ENCODE results near the gene AREL1.

The AREL1 gene

DNA sequence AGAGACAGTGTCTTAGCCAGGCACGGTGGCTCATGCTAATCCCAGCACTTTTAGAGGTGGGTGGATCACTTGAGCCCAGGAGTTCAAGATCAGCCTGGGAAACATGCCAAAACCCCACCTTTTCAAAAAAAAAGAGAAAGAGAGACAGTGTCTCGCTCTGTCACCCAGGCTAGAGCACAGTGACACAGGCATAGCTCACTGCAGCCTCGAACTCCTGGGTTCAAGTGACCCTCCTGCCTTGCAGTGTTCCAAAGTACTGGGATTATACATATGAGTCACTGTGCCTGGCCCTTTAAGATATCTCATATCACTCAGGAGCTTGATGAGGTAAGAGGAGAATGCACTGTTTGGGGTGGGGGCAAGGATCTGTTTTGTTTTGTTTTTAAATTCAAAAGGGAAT is 52.7 kb downstream of the AREL1 start:
- no peak for DNase-seq (ENCODE audit: low spot score)

DNA sequence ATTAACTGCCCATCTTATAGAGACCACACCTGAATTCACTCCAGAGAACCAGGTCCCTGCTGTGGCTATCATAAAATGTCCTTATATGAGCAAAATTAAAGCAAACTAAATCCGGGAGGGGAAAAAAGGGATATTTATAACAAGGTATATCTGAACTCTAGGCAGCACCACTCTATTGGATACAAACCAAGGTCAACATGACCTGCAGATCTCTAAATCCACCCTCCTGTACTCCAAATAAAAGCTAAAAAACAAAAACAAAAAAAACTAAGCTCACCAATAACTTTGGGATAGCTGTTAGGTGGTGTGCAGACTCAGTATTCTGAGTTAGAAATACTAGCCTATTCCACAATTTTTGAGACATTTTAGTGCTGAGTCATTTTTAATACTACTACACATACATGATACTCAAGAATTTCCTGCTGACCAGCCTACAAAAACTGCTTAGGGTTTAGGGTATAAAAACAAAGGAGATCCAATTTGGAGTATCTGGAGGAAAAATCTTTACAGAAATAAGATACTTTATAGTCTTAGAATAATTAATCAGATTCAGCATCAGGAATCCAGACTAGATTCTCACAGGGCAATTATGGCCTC is 54.2 kb downstream of the AREL1 start:
- DNase-seq (ENCODE audit: low spot score) = no peak

DNA sequence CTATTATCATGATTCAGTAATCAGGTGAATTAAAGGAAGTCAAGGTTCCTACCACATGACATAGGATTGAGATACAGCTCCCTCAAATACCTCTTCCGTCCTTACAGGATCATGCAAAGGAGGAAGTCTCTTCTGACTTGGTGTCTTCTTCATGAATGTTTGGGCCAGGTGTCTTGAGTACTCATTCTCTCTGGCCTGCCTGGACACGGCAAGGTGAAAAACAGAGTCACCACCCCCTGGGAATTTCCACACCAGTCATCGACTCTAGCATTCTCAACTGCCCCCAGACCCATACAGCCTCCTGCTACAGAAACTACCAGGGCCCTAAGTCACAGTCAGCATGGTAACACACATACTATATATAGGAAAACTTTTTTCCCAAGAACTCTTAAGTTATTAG is 55.9 kb downstream of the AREL1 start:
- no peak for DNase-seq (ENCODE audit: low spot score)

DNA sequence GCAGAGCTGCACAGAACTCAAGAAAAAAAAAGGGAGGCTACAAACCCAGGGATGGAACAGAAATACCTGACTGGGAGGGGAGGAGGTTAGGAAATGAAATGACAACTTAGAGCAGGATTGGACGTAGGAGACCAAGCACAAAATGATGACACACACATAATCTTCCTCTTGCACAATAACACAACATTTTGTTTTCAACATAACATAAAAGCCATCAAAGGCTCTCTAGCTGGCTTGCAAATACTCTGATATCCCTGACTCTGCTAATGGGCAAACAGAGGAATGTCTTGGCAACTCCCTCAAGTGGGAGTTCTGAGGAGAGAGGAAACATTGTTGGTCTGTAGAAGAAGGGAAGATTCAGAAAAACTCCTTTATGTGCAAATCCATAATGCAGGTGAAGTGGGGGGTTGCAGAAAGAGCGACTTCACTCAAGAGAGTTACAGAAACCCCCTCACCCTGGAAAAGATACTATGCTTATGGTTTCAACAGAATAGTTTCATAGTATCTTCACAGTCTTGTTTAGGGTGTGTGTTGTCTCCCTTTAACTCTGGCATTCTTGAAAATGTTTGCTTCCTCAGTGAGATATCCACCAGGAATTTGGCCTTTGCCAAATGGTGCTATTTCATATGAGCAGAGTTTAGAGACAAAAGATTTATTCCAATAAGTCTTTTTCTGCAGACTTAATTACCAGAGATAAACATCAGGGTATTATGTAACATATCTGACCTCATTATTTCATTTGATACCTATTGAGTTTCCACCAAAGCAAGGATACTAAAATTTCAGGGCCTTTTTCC is 57.1 kb downstream of the AREL1 start:
- no peak for DNase-seq (ENCODE audit: low spot score)

DNA sequence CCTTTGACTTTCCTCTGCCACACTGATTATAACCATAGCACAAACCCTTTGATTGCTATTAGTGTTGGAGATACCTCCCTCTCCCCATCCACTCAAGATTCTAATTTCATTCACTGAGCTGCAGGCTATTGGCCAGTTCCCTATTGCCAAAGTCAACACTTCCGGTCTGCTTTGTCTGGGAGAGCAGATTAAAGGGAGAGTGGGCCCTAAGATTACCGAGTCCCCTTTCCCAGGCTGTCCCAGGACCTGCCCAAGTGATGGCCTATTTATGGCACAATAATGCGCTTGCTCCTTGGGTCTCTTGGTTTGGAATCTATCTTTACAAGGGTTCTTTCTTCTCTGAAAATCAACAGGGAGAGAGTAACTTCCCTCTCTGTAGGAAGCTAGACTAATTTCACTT is 57.9 kb downstream of the AREL1 start:
- no peak for DNase-seq (ENCODE audit: low spot score)

DNA sequence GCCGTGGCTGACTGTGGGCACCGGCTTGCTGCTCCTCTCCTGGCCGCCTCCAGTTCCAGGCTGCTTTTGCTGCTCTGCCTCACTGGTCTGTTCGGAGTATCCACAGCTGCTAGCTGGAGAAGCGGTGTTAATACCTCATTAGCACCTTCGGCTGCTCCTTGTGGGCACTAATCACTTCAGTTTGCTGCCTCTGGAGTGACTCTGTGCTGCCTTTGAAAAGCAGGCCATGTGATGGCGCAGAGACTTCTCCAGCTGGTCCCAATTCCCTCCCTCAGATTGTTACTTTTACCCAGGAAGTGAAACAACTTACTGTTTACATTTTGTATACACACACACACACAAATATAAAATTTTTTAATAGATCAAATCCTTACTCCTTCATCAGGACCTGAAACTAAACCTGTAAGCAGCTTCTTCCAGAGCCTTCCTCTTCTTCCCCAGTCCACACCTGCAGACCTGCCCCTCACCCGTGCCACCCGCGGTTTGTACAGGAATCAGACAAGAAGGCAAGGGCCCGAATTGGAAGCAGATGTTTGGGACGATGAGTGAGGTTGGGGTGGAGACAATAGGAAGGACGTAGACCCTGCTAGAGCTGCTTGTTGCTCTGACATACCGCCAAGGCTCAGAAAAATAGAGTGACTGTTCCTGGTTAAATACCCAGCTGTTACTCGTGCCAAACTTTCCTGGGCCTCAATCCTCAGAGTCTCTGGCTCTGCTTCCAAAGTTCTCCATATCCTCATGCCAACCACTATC is 59.3 kb downstream of the AREL1 start:
- no peak for DNase-seq (ENCODE audit: low spot score)

DNA sequence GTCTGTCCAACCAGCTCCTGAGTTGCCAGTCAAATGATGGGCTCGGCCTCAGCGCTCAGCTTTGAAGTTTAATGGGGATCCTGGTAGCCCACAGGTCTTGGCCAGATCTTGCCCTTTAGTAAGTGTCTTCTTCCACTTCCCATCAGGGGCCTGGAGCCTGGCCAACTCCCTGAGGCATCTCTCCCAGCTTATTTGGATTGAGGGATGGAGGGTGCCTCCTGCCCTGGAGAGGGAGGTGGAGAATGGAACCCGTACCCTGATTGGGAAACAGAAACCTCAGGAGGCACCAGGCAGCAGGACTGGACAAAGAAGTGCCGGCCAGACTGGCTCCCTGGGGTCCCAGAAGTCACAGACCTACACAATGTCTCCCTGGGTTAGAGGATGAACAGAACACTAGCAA is 60.3 kb downstream of the AREL1 start:
- DNase-seq (ENCODE audit: low spot score) = no peak

DNA sequence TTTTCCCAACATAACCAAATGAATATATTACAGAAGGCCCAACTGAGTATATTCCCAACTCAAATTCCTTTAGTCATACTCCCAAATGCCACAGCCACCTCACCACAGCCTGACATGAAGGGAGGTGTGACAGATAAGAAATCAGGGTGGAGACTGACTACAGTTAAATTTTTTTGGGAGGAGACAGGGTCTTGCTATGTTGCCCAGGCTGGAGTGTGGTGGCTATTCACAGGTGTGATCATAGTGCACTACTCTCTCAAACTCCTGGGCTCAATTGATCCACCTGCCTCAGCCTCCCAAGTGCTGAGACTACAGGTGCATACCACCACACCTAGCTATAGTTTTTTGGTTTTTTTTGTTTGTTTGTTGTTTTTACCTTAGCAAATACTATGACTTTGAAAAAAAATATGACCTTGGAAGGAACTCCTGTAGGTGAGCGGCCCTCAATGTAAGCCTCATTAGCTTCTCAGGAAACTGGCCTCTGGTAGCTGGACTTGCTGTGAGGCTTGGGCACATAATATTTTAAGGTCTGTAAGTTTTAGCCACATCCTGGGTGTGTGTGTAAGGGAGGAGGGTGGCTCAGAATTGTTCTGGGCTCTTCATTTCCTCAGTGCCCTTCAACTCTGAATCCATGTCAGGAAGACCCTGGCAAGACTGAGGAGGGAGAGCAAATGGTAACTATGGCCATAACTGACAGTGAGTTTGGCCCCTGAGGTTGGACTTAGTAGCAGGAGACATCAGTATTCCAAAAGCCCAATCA is 61.8 kb downstream of the AREL1 start:
- no peak for DNase-seq (ENCODE audit: low spot score)

DNA sequence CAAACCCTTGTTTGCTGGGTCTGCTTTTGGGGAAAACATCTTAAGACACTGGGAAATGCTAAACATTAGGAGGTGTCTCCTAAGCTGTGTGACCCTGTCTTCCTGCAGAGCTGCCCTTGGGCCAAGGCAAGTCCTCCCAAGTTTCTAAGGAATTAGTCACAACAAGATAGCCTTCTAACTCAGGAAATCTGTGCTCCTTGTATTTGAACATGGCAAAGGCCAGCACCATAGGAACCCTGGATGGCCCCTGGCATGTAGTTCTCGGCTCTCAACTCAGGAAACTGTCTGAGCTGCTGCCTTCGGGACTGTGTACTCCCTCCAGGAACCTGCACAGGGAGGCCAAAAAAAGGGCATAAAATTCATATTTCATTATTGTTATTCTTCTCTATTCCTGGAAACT is 63.2 kb downstream of the AREL1 start:
- no peak for DNase-seq (ENCODE audit: low spot score)

DNA sequence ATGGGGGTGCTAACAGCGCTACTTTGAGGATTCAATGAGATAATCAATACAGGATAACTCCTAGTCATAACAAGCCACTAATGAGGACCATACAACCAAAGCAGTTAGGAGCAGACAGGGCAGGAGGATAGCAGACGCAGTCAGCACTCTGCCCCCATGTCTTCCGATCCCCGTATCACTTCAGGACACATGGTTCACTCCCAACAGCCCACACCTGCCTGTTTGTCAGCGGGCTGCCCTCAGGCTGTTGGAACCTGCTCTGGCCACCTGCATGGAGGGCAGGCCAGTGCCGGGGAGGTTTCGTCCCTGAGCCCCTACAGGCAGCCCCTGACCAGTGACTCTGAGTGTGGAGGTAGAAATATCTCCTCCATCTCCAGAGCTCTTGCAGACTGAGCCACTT is 63.7 kb downstream of the AREL1 start:
- no peak for DNase-seq (ENCODE audit: low spot score)

DNA sequence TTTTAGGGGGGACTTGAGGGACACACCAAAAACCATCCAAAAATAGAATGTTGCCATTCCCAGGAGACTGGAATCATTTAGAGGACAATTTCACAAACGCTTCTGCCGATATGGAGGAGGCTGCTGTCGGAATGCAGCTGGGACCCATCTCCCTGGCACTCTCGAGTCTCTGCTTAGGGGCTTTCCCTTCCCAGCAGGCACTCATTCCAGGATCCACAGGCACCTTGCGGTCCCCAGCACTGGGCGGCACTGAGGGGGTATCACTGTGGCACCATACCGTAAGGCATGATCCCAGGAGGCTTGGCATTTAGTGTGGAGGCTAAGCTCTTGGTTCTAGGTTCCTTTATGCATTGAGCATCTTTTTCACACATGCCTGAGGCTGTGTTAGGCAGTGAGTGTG is 64.3 kb downstream of the AREL1 start:
- DNase-seq (ENCODE audit: low spot score) = no peak

DNA sequence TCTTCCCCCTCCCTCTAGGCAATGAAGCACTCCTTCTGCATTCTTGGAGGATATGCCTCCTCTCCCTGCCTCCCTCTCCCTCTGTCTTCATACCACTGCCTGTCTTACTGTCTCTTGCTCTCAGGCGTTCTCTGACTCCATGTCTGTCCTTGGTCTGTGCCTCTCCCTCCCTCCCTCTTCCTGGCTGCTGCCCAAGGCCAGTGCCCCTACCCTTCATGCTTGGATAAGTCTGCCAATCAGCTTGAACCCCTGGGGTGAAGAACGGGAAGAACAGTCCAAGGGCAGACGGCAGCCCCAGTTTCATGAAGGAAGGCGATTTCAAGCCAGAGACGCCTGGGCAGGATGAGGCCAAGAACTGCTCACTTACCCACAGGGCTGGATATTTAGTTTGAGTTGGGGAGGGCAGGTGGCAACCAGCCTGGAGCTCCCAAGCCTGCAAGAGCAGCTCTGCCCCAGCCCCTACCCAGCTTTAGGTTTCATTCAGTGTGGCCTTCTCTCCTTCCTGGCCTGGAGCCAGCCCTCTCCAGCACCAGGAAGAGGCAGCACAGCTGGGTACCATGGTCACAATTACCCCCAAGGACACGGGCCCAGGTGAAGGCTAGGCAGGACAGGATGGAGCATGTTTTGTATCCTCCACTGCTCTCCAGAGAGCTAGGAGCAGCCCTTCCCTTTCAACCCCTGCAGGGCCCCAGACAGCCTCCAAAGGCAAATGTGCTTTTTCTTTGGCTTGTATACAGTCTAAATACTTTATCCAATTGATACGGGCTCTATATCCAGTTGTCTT is 65.0 kb downstream of the AREL1 start:
- no peak for DNase-seq (ENCODE audit: low spot score)

DNA sequence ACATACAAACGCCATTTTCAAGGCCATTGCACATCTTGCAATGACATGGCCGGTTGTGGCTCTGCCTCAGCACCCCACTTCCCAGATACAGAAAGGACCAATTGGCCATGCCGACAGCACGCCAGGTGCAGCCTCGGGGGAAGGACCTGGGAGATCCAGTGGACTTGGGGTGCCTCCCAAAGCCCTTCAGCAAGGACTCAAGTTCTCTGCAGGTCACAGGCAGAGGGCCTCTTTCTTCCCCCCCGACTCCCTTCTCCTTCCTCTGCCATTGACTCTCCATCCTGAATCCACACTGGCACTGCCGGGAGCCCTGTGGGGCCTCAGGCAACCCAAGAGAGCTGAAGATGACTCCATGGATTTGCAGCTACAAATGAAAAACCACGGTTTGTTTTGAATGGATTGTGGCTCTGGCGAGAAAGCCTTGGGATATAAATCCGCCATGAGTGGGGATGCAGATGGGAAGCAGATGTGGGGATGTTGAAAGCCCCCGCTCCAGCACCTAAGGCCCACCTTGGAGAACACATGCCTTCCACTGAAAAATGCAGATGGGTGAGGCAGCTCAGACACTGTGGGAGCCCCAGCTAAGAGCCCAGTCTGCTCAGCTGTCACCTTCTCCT is 65.7 kb downstream of the AREL1 start:
- DNase-seq (ENCODE audit: low spot score) = no peak

DNA sequence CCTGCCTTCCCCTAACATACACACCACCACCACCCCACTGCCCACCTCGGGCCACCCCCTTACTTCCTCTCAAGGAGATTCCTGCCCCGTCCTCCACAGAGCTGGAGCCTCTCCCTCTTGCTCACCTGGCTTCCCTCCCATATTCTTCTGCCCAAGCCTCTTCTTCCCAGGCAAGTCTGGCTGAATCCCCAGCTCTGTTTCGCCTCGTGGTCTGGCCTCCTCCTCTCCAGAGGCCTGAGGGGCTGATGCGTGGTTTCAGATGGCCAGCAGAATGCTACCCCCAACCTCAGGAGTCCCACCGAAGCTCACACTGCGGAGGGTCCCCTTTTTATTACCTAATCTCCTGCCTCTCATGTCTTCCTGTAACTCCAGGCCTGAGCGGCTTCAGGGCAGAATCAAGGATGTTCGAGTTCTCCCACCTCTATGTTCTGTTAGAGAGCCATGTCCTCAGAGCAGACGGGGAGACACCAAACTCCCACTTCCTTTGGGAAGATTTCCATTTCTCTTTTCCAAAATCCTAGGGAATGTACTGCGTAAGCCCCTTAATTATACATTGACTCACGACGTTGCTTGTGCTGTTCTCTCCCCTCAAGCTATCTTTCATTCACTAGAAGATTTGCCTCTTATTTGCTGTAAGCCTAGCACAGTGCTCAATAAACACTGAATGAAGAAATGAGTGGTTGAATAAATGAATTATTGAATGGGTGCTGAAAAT is 67.0 kb downstream of the AREL1 start:
- no peak for DNase-seq (ENCODE audit: low spot score)

DNA sequence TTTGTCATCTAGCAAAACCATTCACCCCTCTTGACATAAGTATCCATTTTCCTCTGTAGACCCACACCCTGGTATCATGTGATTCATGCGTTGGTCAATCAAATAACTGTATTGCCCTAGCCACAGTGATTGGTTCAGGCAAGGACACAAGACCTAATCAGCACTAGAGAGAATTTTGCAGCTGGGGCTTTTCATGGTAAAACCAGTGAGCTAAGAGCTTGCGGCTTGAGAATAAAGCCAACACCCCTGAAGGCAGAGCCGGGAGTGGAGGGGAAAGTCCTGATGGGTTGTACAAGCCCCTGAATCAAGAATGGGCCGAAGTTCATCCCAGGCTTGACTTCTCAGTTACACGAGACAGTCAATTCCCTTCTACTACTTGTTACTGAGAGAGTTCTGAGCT is 67.6 kb downstream of the AREL1 start:
- DNase-seq (ENCODE audit: low spot score) = no peak

DNA sequence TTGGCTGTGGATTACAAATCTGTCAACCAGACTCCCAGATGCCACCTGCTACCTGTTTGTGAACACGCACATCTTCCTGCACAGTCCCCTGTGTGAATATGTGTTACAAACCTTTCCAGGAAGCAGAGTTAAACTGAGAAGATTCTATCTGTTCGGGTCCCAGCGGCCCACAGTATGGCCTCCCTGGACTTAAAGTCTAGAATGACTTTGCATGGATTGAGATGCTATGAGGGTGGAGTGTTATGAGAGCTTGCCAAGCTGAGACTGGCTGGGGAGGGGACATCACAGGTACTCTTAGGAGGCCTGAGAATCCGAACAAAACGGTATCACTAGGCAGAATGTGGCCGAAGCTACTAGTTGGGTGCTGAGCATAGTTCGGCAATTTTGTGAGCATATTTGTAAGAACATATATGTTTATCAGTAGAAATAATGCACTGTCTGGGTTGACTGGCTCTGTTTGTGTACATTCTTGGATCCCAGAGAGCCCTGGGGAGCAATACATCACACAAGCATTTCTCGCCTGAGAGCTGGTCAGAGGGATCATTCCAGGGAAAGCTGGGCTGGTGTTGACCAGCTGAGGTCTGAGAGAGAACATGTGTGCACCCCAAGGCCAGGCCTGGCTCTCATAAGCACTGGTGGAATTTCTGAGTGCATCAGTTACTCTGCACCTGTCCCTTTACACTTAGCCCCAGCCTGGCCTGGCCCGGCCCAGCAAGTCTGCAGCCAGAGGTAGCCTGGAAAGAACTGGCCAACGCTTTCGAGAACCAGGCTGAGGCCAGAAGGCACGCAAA is 71.1 kb downstream of the AREL1 start:
- DNase-seq (ENCODE audit: low spot score) = no peak

DNA sequence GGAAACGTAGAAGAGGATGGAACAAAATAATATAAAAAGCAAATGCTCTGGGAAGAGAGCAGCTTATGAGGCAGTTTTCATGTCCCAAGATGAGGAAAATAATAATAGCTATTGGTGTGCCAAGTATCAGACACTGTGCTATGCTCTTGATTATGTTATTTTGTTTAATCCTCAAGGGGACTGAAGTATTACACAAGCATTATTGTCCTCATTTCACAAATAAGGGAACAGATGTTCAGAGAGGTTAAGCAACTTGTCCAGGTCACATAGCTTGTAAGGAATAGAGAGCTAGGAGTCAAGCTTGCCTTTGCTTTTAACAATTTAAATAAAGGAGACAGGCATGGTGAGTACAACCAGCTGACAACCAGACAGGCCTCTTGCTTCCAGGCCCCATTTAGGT is 73.9 kb downstream of the AREL1 start:
- no peak for DNase-seq (ENCODE audit: low spot score)

DNA sequence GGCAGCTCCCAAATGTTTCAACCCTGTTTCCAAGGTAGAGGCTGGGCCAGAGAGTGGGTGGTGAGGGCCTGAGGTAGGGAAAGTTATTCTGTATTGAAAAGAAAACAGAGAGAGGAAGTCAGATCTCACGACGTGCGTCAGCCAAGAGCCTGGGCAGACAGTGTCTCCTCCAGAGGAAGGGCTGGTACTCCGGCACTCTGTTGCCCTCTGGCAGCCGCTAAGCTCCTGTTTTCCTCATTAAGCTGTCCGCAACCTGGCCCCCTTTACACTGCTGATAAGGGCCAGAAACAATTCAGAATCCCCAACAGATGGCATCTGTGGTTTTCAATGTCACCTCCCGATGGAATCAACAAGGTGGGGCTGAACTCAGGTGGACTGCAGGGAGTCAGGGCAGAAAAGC is 74.8 kb downstream of the AREL1 start:
- peak; percentile 74 for DNase-seq (ENCODE audit: low spot score)

DNA sequence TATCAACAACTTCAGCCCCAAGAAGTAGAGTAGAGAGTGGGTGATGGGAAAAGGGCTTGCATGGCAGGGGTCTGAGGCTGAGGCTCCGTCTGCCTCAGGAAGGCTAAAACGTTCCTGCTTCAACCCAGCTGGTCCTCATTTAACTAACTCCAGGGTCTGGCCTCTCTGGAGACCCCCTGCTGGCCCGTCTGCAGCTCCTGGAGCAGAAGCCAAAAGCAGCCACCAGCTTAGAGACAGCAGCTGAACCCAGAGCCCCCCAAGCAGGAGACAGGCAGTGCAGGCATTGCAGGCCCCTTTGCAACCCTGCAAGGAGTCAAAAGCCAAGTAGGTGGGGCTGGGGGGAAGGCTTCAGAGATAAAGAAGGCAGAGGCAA is 75.7 kb downstream of the AREL1 start:
- DNase-seq (ENCODE audit: low spot score) = no peak
